ENCODE data around the gene CAPNS1. TPM values are rescaled to one million over a fixed set of nuclear protein-coding genes. Genes with fewer than 3 reads are reported as not detected.

CAPNS1 gene
- total and polyA plus RNA-seq, 2 of the 4 experiments (the other 2 are of a cell fraction) = 436 to 988 TPM

DNA sequence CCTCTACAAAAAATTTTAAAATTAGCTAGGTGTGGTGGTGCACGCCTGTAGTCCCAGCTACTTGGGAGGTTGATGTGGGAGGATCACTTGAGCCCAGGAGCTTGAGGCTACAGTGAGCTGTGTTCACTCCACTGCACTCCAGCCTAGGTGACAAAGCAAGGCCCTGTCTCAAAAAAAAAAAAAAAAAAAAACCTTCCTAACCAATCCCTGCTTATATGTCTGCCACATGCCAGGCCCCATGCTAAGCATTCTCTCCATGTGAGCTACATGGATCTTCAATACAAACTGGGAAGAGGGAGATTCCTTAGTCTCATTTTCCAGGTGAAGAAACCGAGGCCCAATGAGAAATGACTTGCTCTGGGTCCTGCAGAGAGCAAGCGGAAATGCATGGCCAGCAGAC, 31.2 kb upstream of the CAPNS1 start:
- no peak overlapping the region for H2BK20ac ChIP-seq (ENCODE audit: low read depth, low read length)
- H3K56ac ChIP-seq (ENCODE audit: extremely low read depth, insufficient read depth, low read length) = no peak overlapping the region
- TF ChIP-seq, protein P1, sequence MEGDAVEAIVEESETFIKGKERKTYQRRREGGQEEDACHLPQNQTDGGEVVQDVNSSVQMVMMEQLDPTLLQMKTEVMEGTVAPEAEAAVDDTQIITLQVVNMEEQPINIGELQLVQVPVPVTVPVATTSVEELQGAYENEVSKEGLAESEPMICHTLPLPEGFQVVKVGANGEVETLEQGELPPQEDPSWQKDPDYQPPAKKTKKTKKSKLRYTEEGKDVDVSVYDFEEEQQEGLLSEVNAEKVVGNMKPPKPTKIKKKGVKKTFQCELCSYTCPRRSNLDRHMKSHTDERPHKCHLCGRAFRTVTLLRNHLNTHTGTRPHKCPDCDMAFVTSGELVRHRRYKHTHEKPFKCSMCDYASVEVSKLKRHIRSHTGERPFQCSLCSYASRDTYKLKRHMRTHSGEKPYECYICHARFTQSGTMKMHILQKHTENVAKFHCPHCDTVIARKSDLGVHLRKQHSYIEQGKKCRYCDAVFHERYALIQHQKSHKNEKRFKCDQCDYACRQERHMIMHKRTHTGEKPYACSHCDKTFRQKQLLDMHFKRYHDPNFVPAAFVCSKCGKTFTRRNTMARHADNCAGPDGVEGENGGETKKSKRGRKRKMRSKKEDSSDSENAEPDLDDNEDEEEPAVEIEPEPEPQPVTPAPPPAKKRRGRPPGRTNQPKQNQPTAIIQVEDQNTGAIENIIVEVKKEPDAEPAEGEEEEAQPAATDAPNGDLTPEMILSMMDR (conservative IDR thresholded peaks at IDR 0.05; ENCODE audit: low read depth, low read length) = no peak
- TF ChIP-seq MXI1 (IDR thresholded peaks at IDR 0.05; ENCODE audit: borderline replicate concordance, low read depth, low read length) = no peak
- TF ChIP-seq POLR2A (IDR thresholded peaks at IDR 0.05; ENCODE audit: low read depth, low read length) = no peak
- TF ChIP-seq CHD1 (IDR thresholded peaks at IDR 0.05; ENCODE audit: low read depth, low read length) = no peak
- TF ChIP-seq MAFK (IDR thresholded peaks at IDR 0.05; ENCODE audit: low read depth, low read length) = no peak
- no peak for TF ChIP-seq BHLHE40 (IDR thresholded peaks at IDR 0.05; ENCODE audit: low read depth, low read length)
- TF ChIP-seq FOS (IDR thresholded peaks at IDR 0.05; ENCODE audit: low read depth, low read length) = no peak
- TF ChIP-seq MAZ (IDR thresholded peaks at IDR 0.05; ENCODE audit: borderline replicate concordance, low read depth, low read length) = no peak
- TF ChIP-seq, protein P2, sequence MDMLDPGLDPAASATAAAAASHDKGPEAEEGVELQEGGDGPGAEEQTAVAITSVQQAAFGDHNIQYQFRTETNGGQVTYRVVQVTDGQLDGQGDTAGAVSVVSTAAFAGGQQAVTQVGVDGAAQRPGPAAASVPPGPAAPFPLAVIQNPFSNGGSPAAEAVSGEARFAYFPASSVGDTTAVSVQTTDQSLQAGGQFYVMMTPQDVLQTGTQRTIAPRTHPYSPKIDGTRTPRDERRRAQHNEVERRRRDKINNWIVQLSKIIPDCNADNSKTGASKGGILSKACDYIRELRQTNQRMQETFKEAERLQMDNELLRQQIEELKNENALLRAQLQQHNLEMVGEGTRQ (IDR thresholded peaks at IDR 0.05; ENCODE audit: low read depth, low read length) = no peak
- no peak for TF ChIP-seq RCOR1 (IDR thresholded peaks at IDR 0.05; ENCODE audit: insufficient replicate concordance, low read length)
- TF ChIP-seq, protein P3, sequence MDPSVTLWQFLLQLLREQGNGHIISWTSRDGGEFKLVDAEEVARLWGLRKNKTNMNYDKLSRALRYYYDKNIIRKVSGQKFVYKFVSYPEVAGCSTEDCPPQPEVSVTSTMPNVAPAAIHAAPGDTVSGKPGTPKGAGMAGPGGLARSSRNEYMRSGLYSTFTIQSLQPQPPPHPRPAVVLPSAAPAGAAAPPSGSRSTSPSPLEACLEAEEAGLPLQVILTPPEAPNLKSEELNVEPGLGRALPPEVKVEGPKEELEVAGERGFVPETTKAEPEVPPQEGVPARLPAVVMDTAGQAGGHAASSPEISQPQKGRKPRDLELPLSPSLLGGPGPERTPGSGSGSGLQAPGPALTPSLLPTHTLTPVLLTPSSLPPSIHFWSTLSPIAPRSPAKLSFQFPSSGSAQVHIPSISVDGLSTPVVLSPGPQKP (IDR thresholded peaks at IDR 0.05; ENCODE audit: borderline replicate concordance, low read depth, low read length) = no peak
- TF ChIP-seq SMC3 (IDR thresholded peaks at IDR 0.05; ENCODE audit: low read depth, low read length) = no peak
- TF ChIP-seq CEBPB (IDR thresholded peaks at IDR 0.05; ENCODE audit: low read depth, low read length) = no peak
- TF ChIP-seq RAD21 (IDR thresholded peaks at IDR 0.05; ENCODE audit: low read length) = no peak
- TF ChIP-seq NFE2L2 (IDR thresholded peaks at IDR 0.05; ENCODE audit: low read depth, low read length) = no peak
- TF ChIP-seq RFX5 (IDR thresholded peaks at IDR 0.05; ENCODE audit: low read depth, low read length) = no peak
- DNase-seq (no peak), ATAC-seq (ENCODE audit: low read depth) (no peak)
- no peaks in the 10 kb centered on the region; the same call in 1 of the 2 replicates for H3K4me1 ChIP-seq (ENCODE audit: control insufficient read depth, insufficient read depth, low read length)
- in situ Hi-C loops (cut with MboI; ENCODE audit: low sequenced_read_pairs) = no loop called here
- POLR2A ChIA-PET (ENCODE audit: unreplicated experiment) = no interaction called here
- H3K27ac ChIP-seq (ENCODE audit: insufficient read depth, low read length) = no peak overlapping the region
- no peaks in the 10 kb centered on the region for H3K27me3 ChIP-seq (ENCODE audit: control insufficient read depth, insufficient read depth, low read length)
- H3K14ac ChIP-seq (replicated peaks; ENCODE audit: low read depth, low read length) = no peak overlapping the region
- H2BK120ac ChIP-seq (ENCODE audit: low read depth, low read length) = no peak overlapping the region
- H3K36me3 ChIP-seq (ENCODE audit: control insufficient read depth, insufficient read depth, low read length) = peaks cover 12% of the 10 kb centered on the region
- no peak overlapping the region for H3K4ac ChIP-seq (ENCODE audit: low read depth, low read length)
- H4K20me1 ChIP-seq (ENCODE audit: insufficient read depth, low read length) = no peaks in the 10 kb centered on the region
- H3K9me3 ChIP-seq (ENCODE audit: control insufficient read depth, insufficient read depth, low read length) = no peaks in the 10 kb centered on the region
- H3K79me1 ChIP-seq (ENCODE audit: low read depth in 1 of 2, low read length in 2 of 2) = peaks cover 7 to 15% of the 10 kb centered on the region in 2 experiments; a peak in 3 of 4 replicates
- WGBS, 2 experiments (ENCODE audit: extremely low coverage in 2 of 2, insufficient read length in 1 of 2) = no CpG with 5 or more reads among the region's 3 CpGs
- H2BK5ac ChIP-seq (ENCODE audit: low read depth, low read length, poor library complexity, severe bottlenecking) = no peak overlapping the region
- dilution Hi-C loops (cut with HindIII; ENCODE audit: low sequenced_read_pairs, unreplicated experiment) = no loop called here
- H3K4me3 ChIP-seq (ENCODE audit: insufficient read depth, low read depth, low read length) = no peak overlapping the region
- no peaks in the 10 kb centered on the region for H3K9me1 ChIP-seq (ENCODE audit: insufficient read depth, low read length)
- CTCF ChIA-PET = no interaction called here
- no TSS peak for BruUV-seq (replicated peaks)
- H3K4me2 ChIP-seq (ENCODE audit: low read depth, low read length) = no peak overlapping the region
- intact Hi-C loops (cut with micrococcal nuclease) = no loop called here
- no peak overlapping the region for H2BK15ac ChIP-seq (ENCODE audit: low read depth, low read length)
- no peak overlapping the region for H4K8ac ChIP-seq (ENCODE audit: low read depth in 2 of 2, low read length in 2 of 2)
- no peak overlapping the region for H2AK5ac ChIP-seq (ENCODE audit: low read depth, low read length)
- no peak overlapping the region for H3K23ac ChIP-seq (ENCODE audit: low read depth, low read length)
- H4K91ac ChIP-seq (ENCODE audit: insufficient read depth, low read depth, low read length) = no peak overlapping the region
- no peak overlapping the region for H3K9ac ChIP-seq (ENCODE audit: low read depth, low read length)
- no peak overlapping the region for H2AFZ ChIP-seq (replicated peaks; ENCODE audit: low read length, poor library complexity)
- no peak overlapping the region for H4K5ac ChIP-seq (ENCODE audit: low read depth, low read length)
- H2AK9ac ChIP-seq (replicated peaks; ENCODE audit: low read depth, low read length, poor library complexity) = no peak overlapping the region
- no peak overlapping the region for H3K18ac ChIP-seq (ENCODE audit: low read depth, low read length)
